Keratinocyte (primary cell): Measurements from ENCODE around the gene ATP5ME. TPM values are rescaled to one million over a fixed set of nuclear protein-coding genes. Genes with fewer than 3 reads are reported as not detected.
"Not testable (repeated sequence)": the region's sequence is repeated elsewhere in the genome, so short reads cannot be mapped to it uniquely, and the experiment has no call there.

Experiments
- DNase-seq: peaks from one replicate; pipeline ENCODE4 v3.0.0-alpha.2; 2011; ENCODE audit warnings: low read depth, missing footprints, low spot score
- FAIRE-seq: peaks from 2 replicates; lab custom pipeline; 2011; peaks lifted over from hg19 to GRCh38; lab: Jason Lieb, UNC
- H2AFZ ChIP-seq: 2 replicates; pipeline ENCODE4 v1.6.0; 2012; ENCODE audit warnings: low read length, control low read depth, inconsistent platforms; ENCODE audit not compliant: control insufficient read depth
- H3K27ac ChIP-seq: 2 replicates; pipeline ENCODE4 v1.5.1; 2011; ENCODE audit warnings: low read length; ENCODE audit not compliant: control insufficient read depth, insufficient read depth
- H3K27me3 ChIP-seq: 3 replicates; pipeline ENCODE4 v1.6.0; 2011; ENCODE audit warnings: low read length; ENCODE audit not compliant: control insufficient read depth, insufficient read depth; ENCODE audit errors: extremely low read depth
- H3K36me3 ChIP-seq, 2 experiments: 2 replicates in 1 of 2; 3 replicates in 1 of 2; pipeline ENCODE4 v1.5.1; 2011; ENCODE audit warnings: low read length in 2 of 2, mild to moderate bottlenecking in 1 of 2; ENCODE audit not compliant: control insufficient read depth in 2 of 2, insufficient read depth in 2 of 2; ENCODE audit errors: extremely low read depth in 1 of 2
- H3K4me1 ChIP-seq: 3 replicates; pipeline ENCODE4 v1.5.1; 2011; ENCODE audit warnings: low read length; ENCODE audit not compliant: control insufficient read depth, insufficient read depth; ENCODE audit errors: extremely low read depth
- H3K4me2 ChIP-seq: 3 replicates; pipeline ENCODE4 v1.6.0; 2011; ENCODE audit warnings: low read depth, low read length; ENCODE audit not compliant: control insufficient read depth, insufficient read depth; ENCODE audit errors: extremely low read depth
- H3K4me3 ChIP-seq, 3 experiments: fragments of 200-600 bp in 1 of 3; sonication (generic) in 1 of 3; 2 replicates in 2 of 3; 3 replicates in 1 of 3; pipeline ENCODE4 v1.5.1; 2011 to 2016; ENCODE audit warnings: low read length in 3 of 3, mild to moderate bottlenecking in 3 of 3, control low read depth in 2 of 3, inconsistent platforms in 1 of 3, low read depth in 1 of 3, mixed read lengths in 1 of 3, mixed run types in 1 of 3, moderate library complexity in 1 of 3; ENCODE audit not compliant: control insufficient read depth in 2 of 3, insufficient read depth in 2 of 3; ENCODE audit errors: extremely low read depth in 1 of 3
- H3K79me2 ChIP-seq: 2 replicates; pipeline ENCODE4 v1.6.0; 2012; ENCODE audit warnings: low read length; ENCODE audit not compliant: control insufficient read depth, insufficient read depth
- H3K9ac ChIP-seq: 3 replicates; pipeline ENCODE4 v1.6.0; 2011; ENCODE audit warnings: low read length; ENCODE audit not compliant: control insufficient read depth, insufficient read depth; ENCODE audit errors: extremely low read depth
- H3K9me1 ChIP-seq: 3 replicates; pipeline ENCODE4 v1.6.0; 2011; ENCODE audit warnings: low read length; ENCODE audit not compliant: control insufficient read depth, insufficient read depth; ENCODE audit errors: extremely low read depth
- H3K9me3 ChIP-seq: 2 replicates; pipeline ENCODE4 v1.5.1; 2012; ENCODE audit warnings: low read depth, low read length; ENCODE audit not compliant: control insufficient read depth
- H4K20me1 ChIP-seq: 3 replicates; pipeline ENCODE4 v1.6.0; 2011; ENCODE audit warnings: low read length; ENCODE audit not compliant: control insufficient read depth, insufficient read depth; ENCODE audit errors: extremely low read depth
- CTCF ChIP-seq, 3 experiments: IDR thresholded peaks in 1 of 3; conservative IDR thresholded peaks in 1 of 3; optimal IDR thresholded peaks in 1 of 3; 2 replicates in 2 of 3; 3 replicates in 1 of 3; pipeline versions ENCODE3 to v1.5.1; 2011; ENCODE audit warnings: low read length in 3 of 3, mild to moderate bottlenecking in 3 of 3, moderate library complexity in 2 of 3, control low read depth in 1 of 3, inconsistent platforms in 1 of 3; ENCODE audit not compliant: insufficient read depth in 2 of 3; ENCODE audit errors: extremely low read depth in 1 of 3
- EZH2 ChIP-seq: IDR thresholded peaks from one replicate; pipeline ENCODE4 v1.6.1; 2012; ENCODE audit warnings: inconsistent platforms, mild to moderate bottlenecking, low read length, moderate library complexity
- dilution Hi-C: fragments of 300-500 bp; cut with MboI; formaldehyde crosslinking; loops from one replicate; pipeline ENCODE4 v1.7.0; 2020; ENCODE audit warnings: low sequenced_read_pairs; ENCODE audit not compliant: extremely low pct_ligation_motif_present
- polyA plus RNA-seq, 5 experiments: library from polyadenylated mRNA; depleted of rRNA in 3 of 5; stranded (reverse) in 3 of 5; stranded (forward) in 1 of 5; unstranded in 1 of 5; fragments of >200 nt; gene quantifications; 1 replicate in 1 of 5; 2 replicates in 3 of 5; 3 replicates in 1 of 5; pipeline versions ENCODE4 v1.2.1 to v1.2.3, GENCODE V29; 2011 to 2012; ENCODE audit warnings: missing spikeins in 2 of 5, low read depth in 1 of 5, low replicate concordance in 1 of 5

The ATP5ME gene
- polyA plus RNA-seq, 1 donor (not counting 4 experiments of a cell fraction or from before 2014, with no cell fraction given): 438 TPM

GRCh38 chr4:635851-636627 lies 38.0 kb downstream of the ATP5ME start:
- Histone ChIP-seq H3K79me2 (no peaks in the 10 kb centered on the region), H3K36me3 (no peaks in the 10 kb centered on the region), H3K4me1 (no peaks in the 10 kb centered on the region), H4K20me1 (no peaks in the 10 kb centered on the region), H3K4me2 (no peak overlapping the region), H3K27me3 (peaks cover 15% of the 10 kb centered on the region), H3K27ac (no peak overlapping the region), H2AFZ (no peak overlapping the region), H3K9me1 (no peaks in the 10 kb centered on the region), H3K4me3 (no peak overlapping the region), H3K9ac (no peak overlapping the region), H3K9me3 (peaks cover 13% of the 10 kb centered on the region)
- DNase-seq (no peak), FAIRE-seq (no peak)
- dilution Hi-C loops: no loop called here
- TF ChIP-seq EZH2 (no peak), CTCF (optimal IDR thresholded peaks at IDR 0.05 in 1 of 3, IDR thresholded peaks at IDR 0.05 in 1 of 3, conservative IDR thresholded peaks at IDR 0.05 in 1 of 3; ENCODE audit: extremely low read depth in 1 of 3, insufficient read depth in 2 of 3, low read length in 3 of 3) (no peak)

- H3K9ac ChIP-seq, H3K4me1 ChIP-seq, H3K79me2 ChIP-seq, DNase-seq, FAIRE-seq, H3K4me2 ChIP-seq, H2AFZ ChIP-seq, H3K4me3 ChIP-seq, dilution Hi-C loops, H3K36me3 ChIP-seq, H3K9me1 ChIP-seq, H3K27ac ChIP-seq, H4K20me1 ChIP-seq: not testable (repeated sequence)
- H3K9me3 ChIP-seq: peaks cover 13% of the 10 kb centered on the region
- H3K27me3 ChIP-seq: peaks cover 15% of the 10 kb centered on the region
These were observed 38.8 kb downstream of the ATP5ME start for GRCh38 chr4:635066-635835.
